ENCODE measurements around the gene TULP4. TPM values are rescaled to one million over a fixed set of nuclear protein-coding genes. Genes with fewer than 3 reads are reported as not detected.

Gene TULP4
- total RNA-seq, 1 experiment from 2014 or later = 105 TPM

DNA sequence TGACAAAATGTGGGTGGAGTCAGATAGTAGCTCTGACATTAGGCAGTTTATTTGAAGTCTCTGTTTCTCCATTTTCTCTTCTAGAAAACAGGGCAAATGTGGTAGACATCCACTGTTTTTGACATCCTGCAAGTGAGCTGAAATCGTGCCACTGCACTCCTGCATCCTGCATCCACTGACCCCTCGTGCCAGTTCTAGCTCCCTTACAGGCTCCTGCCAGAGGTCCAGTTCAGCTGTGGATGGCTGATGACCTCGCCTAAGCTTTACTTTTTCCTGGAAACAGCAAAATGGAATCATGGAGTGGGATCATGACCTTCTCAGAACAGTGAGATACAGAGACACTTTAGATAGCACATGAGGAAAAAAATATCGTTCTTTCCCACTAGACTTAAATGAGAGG lies 58.5 kb downstream of the TULP4 start:
- BruUV-seq (replicated peaks) = no TSS peak
- no peaks in the 10 kb centered on the region for H3K9me3 Mint-ChIP-seq (ENCODE audit: low read depth, unreplicated experiment)
- H3K4me3 Mint-ChIP-seq (ENCODE audit: low read depth, unreplicated experiment) = no peak overlapping the region
- no peaks in the 10 kb centered on the region for H3K4me1 Mint-ChIP-seq (ENCODE audit: low read depth, unreplicated experiment)
- no peaks in the 10 kb centered on the region for H3K27me3 Mint-ChIP-seq (ENCODE audit: unreplicated experiment)
- H3K27ac Mint-ChIP-seq (ENCODE audit: unreplicated experiment) = no peak overlapping the region
- intact Hi-C loops (cut with micrococcal nuclease; ENCODE audit: unreplicated experiment) = no loop called here
- H3K36me3 Mint-ChIP-seq (ENCODE audit: insufficient read depth, unreplicated experiment) = no peaks in the 10 kb centered on the region
- CTCF ChIA-PET = no interaction called here
- no peak for DNase-seq
- TF ChIP-seq, protein P1, sequence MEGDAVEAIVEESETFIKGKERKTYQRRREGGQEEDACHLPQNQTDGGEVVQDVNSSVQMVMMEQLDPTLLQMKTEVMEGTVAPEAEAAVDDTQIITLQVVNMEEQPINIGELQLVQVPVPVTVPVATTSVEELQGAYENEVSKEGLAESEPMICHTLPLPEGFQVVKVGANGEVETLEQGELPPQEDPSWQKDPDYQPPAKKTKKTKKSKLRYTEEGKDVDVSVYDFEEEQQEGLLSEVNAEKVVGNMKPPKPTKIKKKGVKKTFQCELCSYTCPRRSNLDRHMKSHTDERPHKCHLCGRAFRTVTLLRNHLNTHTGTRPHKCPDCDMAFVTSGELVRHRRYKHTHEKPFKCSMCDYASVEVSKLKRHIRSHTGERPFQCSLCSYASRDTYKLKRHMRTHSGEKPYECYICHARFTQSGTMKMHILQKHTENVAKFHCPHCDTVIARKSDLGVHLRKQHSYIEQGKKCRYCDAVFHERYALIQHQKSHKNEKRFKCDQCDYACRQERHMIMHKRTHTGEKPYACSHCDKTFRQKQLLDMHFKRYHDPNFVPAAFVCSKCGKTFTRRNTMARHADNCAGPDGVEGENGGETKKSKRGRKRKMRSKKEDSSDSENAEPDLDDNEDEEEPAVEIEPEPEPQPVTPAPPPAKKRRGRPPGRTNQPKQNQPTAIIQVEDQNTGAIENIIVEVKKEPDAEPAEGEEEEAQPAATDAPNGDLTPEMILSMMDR (IDR thresholded peaks at IDR 0.05; ENCODE audit: unreplicated experiment) = no peak

DNA sequence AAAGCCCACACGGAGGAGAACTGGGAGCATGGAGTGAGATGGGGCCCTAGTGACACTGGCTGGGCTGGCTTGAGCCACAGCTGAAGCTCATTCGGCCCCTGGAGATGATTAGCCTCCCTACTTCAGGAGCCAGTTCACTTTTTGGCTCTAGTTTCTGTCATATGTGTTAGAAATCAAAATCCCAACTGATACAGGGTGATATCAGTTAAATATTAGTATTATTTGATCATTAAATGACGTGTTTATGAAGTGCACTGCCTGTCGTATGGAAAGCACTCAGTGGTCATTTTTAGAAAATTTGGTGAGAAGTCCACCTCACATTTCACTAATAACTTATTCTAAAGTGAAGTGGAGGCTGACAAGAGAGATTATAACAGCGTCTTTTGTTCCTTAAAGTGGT lies 59.0 kb downstream of the TULP4 start:
- no peaks in the 10 kb centered on the region for H3K9me3 Mint-ChIP-seq (ENCODE audit: low read depth, unreplicated experiment)
- H3K4me3 Mint-ChIP-seq (ENCODE audit: low read depth, unreplicated experiment) = no peak overlapping the region
- CTCF ChIA-PET = no interaction called here
- intact Hi-C loops (cut with micrococcal nuclease; ENCODE audit: unreplicated experiment) = no loop called here
- BruUV-seq (replicated peaks) = no TSS peak
- no peaks in the 10 kb centered on the region for H3K27me3 Mint-ChIP-seq (ENCODE audit: unreplicated experiment)
- TF ChIP-seq, protein P1 (IDR thresholded peaks at IDR 0.05; ENCODE audit: unreplicated experiment) = no peak
- no peak overlapping the region for H3K27ac Mint-ChIP-seq (ENCODE audit: unreplicated experiment)
- H3K4me1 Mint-ChIP-seq (ENCODE audit: low read depth, unreplicated experiment) = no peaks in the 10 kb centered on the region
- no peaks in the 10 kb centered on the region for H3K36me3 Mint-ChIP-seq (ENCODE audit: insufficient read depth, unreplicated experiment)
- no peak for DNase-seq

DNA sequence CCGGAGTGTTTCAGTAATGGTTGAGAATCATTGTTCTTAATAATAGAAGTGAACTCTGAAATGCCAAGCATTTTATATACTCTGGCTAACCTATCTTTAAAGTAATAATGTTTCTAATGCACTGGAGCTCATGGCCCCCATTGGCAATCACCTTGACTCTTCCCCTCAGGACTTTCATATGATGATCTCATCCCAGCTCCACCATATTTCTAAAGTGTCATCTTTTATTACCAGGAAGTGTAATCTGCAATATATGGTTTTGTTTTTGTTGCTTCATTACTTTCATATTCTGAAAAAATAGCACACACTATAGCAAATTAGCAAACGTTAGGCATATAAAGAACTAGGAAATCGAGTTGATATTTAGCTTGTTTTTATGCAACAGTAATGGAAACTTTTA lies 60.3 kb downstream of the TULP4 start:
- Mint-ChIP-seq H3K27ac (ENCODE audit: unreplicated experiment) (no peak overlapping the region), H3K4me1 (ENCODE audit: low read depth, unreplicated experiment) (no peaks in the 10 kb centered on the region), H3K4me3 (ENCODE audit: low read depth, unreplicated experiment) (no peak overlapping the region), H3K9me3 (ENCODE audit: low read depth, unreplicated experiment) (no peaks in the 10 kb centered on the region), H3K27me3 (ENCODE audit: unreplicated experiment) (no peaks in the 10 kb centered on the region), H3K36me3 (ENCODE audit: insufficient read depth, unreplicated experiment) (no peaks in the 10 kb centered on the region)
- intact Hi-C loops (cut with micrococcal nuclease; ENCODE audit: unreplicated experiment) = no loop called here
- CTCF ChIA-PET = interaction anchor here (1.1 kb wide), 1 partner anchor 103 kb away, joined by 3 read pairs; no protein-coding TSS in a partner anchor
- TF ChIP-seq, protein P1 (IDR thresholded peaks at IDR 0.05; ENCODE audit: unreplicated experiment) = no peak
- no peak for DNase-seq
- no TSS peak for BruUV-seq (replicated peaks)

DNA sequence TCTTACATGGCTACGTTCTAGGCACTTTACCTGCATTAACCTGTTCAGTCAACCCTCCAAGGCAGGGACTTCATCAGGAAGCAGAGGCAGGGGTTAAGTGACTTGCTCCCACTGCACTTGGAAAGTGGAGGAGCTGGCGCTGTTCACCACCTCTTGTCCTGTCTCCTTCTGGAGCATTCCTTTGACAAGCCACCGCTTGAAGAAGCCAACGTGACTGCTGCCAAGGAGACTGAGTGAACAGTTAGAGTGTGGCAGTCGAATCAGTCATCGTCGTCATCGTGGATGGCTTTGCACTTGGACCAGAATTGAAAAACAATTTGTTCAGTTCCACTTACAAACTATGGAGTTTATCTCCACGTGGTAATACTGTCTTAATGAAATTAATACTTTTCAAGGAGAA lies 60.9 kb downstream of the TULP4 start:
- Mint-ChIP-seq H3K36me3 (ENCODE audit: insufficient read depth, unreplicated experiment) (no peaks in the 10 kb centered on the region), H3K27ac (ENCODE audit: unreplicated experiment) (no peak overlapping the region), H3K9me3 (ENCODE audit: low read depth, unreplicated experiment) (no peaks in the 10 kb centered on the region), H3K4me3 (ENCODE audit: low read depth, unreplicated experiment) (no peak overlapping the region), H3K4me1 (ENCODE audit: low read depth, unreplicated experiment) (no peaks in the 10 kb centered on the region), H3K27me3 (ENCODE audit: unreplicated experiment) (no peaks in the 10 kb centered on the region)
- no peak for DNase-seq
- CTCF ChIA-PET = interaction anchor here (1.1 kb wide), 1 partner anchor 102 kb away, joined by 3 read pairs; no protein-coding TSS in a partner anchor
- TF ChIP-seq, protein P1 (IDR thresholded peaks at IDR 0.05; ENCODE audit: unreplicated experiment) = no peak
- no TSS peak for BruUV-seq (replicated peaks)
- intact Hi-C loops (cut with micrococcal nuclease; ENCODE audit: unreplicated experiment) = no loop called here
